ENCODE measurements around the gene BRINP1.

DNA sequence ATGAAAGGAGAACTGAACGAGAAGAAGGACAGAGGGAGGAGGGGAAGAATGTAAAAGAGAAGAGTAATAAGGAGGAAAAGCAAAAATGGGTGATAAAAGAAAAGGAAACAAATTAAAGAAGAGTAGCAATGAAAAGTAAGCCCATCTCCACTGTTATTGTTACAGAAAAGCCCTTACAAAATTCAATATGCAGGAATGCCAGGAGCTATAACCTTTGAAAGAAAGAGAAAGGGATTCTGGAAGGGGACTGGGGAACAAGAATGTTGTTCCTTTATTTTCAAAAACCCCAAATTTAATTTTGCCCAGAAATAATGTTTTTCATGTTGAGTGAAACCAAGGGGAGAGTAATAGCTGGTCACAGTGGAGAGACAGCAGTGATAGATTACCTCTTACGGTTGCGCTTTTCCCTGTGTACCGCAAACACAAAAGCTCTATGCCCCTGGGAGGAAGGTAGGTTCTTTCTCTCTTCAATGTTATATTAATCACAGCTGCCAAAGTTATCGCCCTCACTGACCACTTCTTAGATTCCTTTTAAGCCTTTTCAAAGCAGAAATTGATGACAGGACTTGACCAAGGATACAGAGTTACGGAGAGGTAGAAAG is 86.7 kb downstream of the BRINP1 start:
- TF ChIP-seq GATA2 (IDR thresholded peaks at IDR 0.05; ENCODE audit: low read depth, low read length): no peak
- no peak for TF ChIP-seq GATA3 (IDR thresholded peaks at IDR 0.05; ENCODE audit: low read depth, low read length)
